Endometrial microvascular endothelial cells (primary cell): ENCODE results near the gene RAP1GAP. TPM values are rescaled to one million over a fixed set of nuclear protein-coding genes. Genes with fewer than 3 reads are reported as not detected.

Source experiments
- in situ Hi-C: cut with HindIII; loops from 2 replicates; pipeline ENCODE4 v1.10.0; 2017; ENCODE audit warnings: low sequenced_read_pairs, low pct_unique_long_range_greater_than_20kb; ENCODE audit errors: inconsistent ontology term
- total RNA-seq: library from RNA; depleted of rRNA; stranded (reverse); fragments of >200 nt; gene quantifications from one replicate; pipeline ENCODE4 v1.2.3, GENCODE V29; 2015; ENCODE audit errors: inconsistent ontology term

RAP1GAP gene
- total RNA-seq, 1 donor from 2014 or later: not detected

GRCh38 chr1:21650400-21650799 lies 18.8 kb downstream of the RAP1GAP start:
- in situ Hi-C loops: no loop called here

- in situ Hi-C loops: no loop called here
These were observed 19.8 kb downstream of the RAP1GAP start for GRCh38 chr1:21649315-21649714.

GRCh38 chr1:21648791-21649190 lies 20.4 kb downstream of the RAP1GAP start:
- in situ Hi-C loops: no loop called here

- in situ Hi-C loops: no loop called here
These were observed 20.8 kb downstream of the RAP1GAP start for GRCh38 chr1:21648352-21648730.

GRCh38 chr1:21647431-21648351 lies 21.5 kb downstream of the RAP1GAP start:
- in situ Hi-C loops: no loop called here

- in situ Hi-C loops: no loop called here
These were observed 23.6 kb downstream of the RAP1GAP start for GRCh38 chr1:21645550-21645949.

- in situ Hi-C loops: no loop called here
These were observed 24.3 kb downstream of the RAP1GAP start for GRCh38 chr1:21644906-21645305.

- in situ Hi-C loops: no loop called here
These were observed 24.8 kb downstream of the RAP1GAP start for GRCh38 chr1:21644348-21644747.

GRCh38 chr1:21643624-21644023 lies 25.5 kb downstream of the RAP1GAP start:
- in situ Hi-C loops: no loop called here

- in situ Hi-C loops: no loop called here
These were observed 27.0 kb downstream of the RAP1GAP start for GRCh38 chr1:21641967-21642739.

- in situ Hi-C loops: no loop called here
These were observed 27.6 kb downstream of the RAP1GAP start for GRCh38 chr1:21641537-21641936.

GRCh38 chr1:21641076-21641475 lies 28.1 kb downstream of the RAP1GAP start:
- in situ Hi-C loops: no loop called here

GRCh38 chr1:21640653-21641052 lies 28.5 kb downstream of the RAP1GAP start:
- in situ Hi-C loops: no loop called here

GRCh38 chr1:21639594-21640041 lies 29.5 kb downstream of the RAP1GAP start:
- in situ Hi-C loops: no loop called here

GRCh38 chr1:21638531-21639341 lies 30.4 kb downstream of the RAP1GAP start:
- in situ Hi-C loops: no loop called here

GRCh38 chr1:21637514-21637913 lies 31.6 kb downstream of the RAP1GAP start:
- in situ Hi-C loops: no loop called here

- in situ Hi-C loops: no loop called here
These were observed 33.1 kb downstream of the RAP1GAP start for GRCh38 chr1:21636029-21636428.

- in situ Hi-C loops: no loop called here
These were observed 34.2 kb downstream of the RAP1GAP start for GRCh38 chr1:21634806-21635535.
